ENCODE results near the gene TEX19. TPM values are rescaled to one million over a fixed set of nuclear protein-coding genes. Genes with fewer than 3 reads are reported as not detected.
A peak's percentile ranks its signal among the peaks of the same experiment; 100 is the strongest.

The TEX19 gene
- total and polyA plus RNA-seq, 9 of the 15 experiments (the other 6 are each of a cell fraction or from before 2014, with no cell fraction given): 0.10 to 4.9 (median 1.9) TPM

- TF ChIP-seq MGA (IDR thresholded peaks at IDR 0.05) (peak; percentile 98), ELK3 (CRISPR knock-in tag; IDR thresholded peaks at IDR 0.05) (no peak), ZBTB11 (CRISPR knock-in tag; IDR thresholded peaks at IDR 0.05) (peak in 1 of 3 experiments; percentile 74; a peak in 2 of 6 replicates), RBFOX2 (IDR thresholded peaks at IDR 0.05; ENCODE audit: low read depth, low read length) (peak; percentile 78), ZBTB5 (IDR thresholded peaks at IDR 0.05) (no peak), FOXJ3 (CRISPR knock-in tag; IDR thresholded peaks at IDR 0.05) (no peak), KAT8 (IDR thresholded peaks at IDR 0.05; ENCODE audit: low read depth) (no peak)
These were observed 13.7 kb upstream of the TEX19 start (continued) for GRCh38 chr17:82345151-82345976.
